ENCODE results near the gene ATP6AP1. TPM values are rescaled to one million over a fixed set of nuclear protein-coding genes. Genes with fewer than 3 reads are reported as not detected.

The ATP6AP1 gene
- total and polyA plus RNA-seq, 9 of the 15 experiments (the other 6 are each of a cell fraction or from before 2014, with no cell fraction given): 8.3 to 90.5 (median 52.9) TPM

DNA sequence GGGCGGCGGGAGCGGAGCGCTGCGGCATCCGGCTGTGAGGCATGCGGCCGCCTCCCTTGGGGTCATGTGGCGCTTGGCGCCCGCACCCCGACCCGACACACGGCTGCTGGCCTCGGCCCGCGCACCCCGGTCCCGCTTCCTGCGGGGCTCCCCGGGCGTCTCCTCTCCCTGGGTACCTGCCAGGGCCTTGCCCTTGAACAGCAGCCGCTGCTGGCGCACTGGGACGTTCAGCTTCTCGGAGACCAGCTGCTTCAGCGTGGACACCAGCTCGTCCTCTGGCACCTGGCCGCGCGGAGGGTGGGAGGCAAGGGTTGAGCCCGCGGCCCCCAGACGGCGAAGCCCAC, 57.5 kb downstream of the ATP6AP1 start (continued):
- no peak for TF ChIP-seq NUFIP1 (IDR thresholded peaks at IDR 0.05; ENCODE audit: partially characterized antibody)
- no peak for TF ChIP-seq RBM22 (IDR thresholded peaks at IDR 0.05; ENCODE audit: low read depth, low read length, poor library complexity, severe bottlenecking)
- TF ChIP-seq MYNN (IDR thresholded peaks at IDR 0.05): no peak
- TF ChIP-seq MYNN (CRISPR knock-in tag; IDR thresholded peaks at IDR 0.05): no peak
- TF ChIP-seq ZNF668 (CRISPR knock-in tag; IDR thresholded peaks at IDR 0.05): no peak
- TF ChIP-seq, protein P1, sequence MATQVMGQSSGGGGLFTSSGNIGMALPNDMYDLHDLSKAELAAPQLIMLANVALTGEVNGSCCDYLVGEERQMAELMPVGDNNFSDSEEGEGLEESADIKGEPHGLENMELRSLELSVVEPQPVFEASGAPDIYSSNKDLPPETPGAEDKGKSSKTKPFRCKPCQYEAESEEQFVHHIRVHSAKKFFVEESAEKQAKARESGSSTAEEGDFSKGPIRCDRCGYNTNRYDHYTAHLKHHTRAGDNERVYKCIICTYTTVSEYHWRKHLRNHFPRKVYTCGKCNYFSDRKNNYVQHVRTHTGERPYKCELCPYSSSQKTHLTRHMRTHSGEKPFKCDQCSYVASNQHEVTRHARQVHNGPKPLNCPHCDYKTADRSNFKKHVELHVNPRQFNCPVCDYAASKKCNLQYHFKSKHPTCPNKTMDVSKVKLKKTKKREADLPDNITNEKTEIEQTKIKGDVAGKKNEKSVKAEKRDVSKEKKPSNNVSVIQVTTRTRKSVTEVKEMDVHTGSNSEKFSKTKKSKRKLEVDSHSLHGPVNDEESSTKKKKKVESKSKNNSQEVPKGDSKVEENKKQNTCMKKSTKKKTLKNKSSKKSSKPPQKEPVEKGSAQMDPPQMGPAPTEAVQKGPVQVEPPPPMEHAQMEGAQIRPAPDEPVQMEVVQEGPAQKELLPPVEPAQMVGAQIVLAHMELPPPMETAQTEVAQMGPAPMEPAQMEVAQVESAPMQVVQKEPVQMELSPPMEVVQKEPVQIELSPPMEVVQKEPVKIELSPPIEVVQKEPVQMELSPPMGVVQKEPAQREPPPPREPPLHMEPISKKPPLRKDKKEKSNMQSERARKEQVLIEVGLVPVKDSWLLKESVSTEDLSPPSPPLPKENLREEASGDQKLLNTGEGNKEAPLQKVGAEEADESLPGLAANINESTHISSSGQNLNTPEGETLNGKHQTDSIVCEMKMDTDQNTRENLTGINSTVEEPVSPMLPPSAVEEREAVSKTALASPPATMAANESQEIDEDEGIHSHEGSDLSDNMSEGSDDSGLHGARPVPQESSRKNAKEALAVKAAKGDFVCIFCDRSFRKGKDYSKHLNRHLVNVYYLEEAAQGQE (IDR thresholded peaks at IDR 0.05; ENCODE audit: borderline replicate concordance): no peak
- TF ChIP-seq, protein P1 (CRISPR knock-in tag; IDR thresholded peaks at IDR 0.05; ENCODE audit: low read depth): 0 out of 2 replicates have a peak, but pooled peaks have one; percentile 22
- TF ChIP-seq HDAC2 (IDR thresholded peaks at IDR 0.05): no peak
- no peak for TF ChIP-seq ZNF165 (CRISPR knock-in tag; IDR thresholded peaks at IDR 0.05; ENCODE audit: borderline replicate concordance)
- no peak for TF ChIP-seq ZNF79 (CRISPR knock-in tag; IDR thresholded peaks at IDR 0.05; ENCODE audit: low read depth)
- TF ChIP-seq, protein P2, sequence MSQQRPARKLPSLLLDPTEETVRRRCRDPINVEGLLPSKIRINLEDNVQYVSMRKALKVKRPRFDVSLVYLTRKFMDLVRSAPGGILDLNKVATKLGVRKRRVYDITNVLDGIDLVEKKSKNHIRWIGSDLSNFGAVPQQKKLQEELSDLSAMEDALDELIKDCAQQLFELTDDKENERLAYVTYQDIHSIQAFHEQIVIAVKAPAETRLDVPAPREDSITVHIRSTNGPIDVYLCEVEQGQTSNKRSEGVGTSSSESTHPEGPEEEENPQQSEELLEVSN (IDR thresholded peaks at IDR 0.05; ENCODE audit: borderline replicate concordance in 1 of 2, extremely low read depth in 1 of 2, insufficient read depth in 1 of 2, insufficient read length in 1 of 2, low read depth in 1 of 2, low read length in 1 of 2, poor library complexity in 1 of 2, severe bottlenecking in 1 of 2): peak; percentile 87 to 98
- no peak for TF ChIP-seq SRSF7 (optimal IDR thresholded peaks at IDR 0.05; ENCODE audit: low read depth, low read length)
- no peak for TF ChIP-seq MTF1 (CRISPR knock-in tag; IDR thresholded peaks at IDR 0.05; ENCODE audit: borderline replicate concordance)
- TF ChIP-seq SOX6 (IDR thresholded peaks at IDR 0.05): no peak
- peak; percentile 93 for TF ChIP-seq L3MBTL2 (IDR thresholded peaks at IDR 0.05)
- TF ChIP-seq CHD1 (IDR thresholded peaks at IDR 0.05; ENCODE audit: low read length): peak; percentile 80
- TF ChIP-seq, protein P3, sequence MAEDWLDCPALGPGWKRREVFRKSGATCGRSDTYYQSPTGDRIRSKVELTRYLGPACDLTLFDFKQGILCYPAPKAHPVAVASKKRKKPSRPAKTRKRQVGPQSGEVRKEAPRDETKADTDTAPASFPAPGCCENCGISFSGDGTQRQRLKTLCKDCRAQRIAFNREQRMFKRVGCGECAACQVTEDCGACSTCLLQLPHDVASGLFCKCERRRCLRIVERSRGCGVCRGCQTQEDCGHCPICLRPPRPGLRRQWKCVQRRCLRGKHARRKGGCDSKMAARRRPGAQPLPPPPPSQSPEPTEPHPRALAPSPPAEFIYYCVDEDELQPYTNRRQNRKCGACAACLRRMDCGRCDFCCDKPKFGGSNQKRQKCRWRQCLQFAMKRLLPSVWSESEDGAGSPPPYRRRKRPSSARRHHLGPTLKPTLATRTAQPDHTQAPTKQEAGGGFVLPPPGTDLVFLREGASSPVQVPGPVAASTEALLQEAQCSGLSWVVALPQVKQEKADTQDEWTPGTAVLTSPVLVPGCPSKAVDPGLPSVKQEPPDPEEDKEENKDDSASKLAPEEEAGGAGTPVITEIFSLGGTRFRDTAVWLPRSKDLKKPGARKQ (CRISPR knock-in tag; IDR thresholded peaks at IDR 0.05): no peak
- no peak for TF ChIP-seq ZNF311 (CRISPR knock-in tag; IDR thresholded peaks at IDR 0.05)
- TF ChIP-seq ZNF174 (CRISPR knock-in tag; IDR thresholded peaks at IDR 0.05): no peak
- no peak for TF ChIP-seq JUND (IDR thresholded peaks at IDR 0.05; ENCODE audit: borderline replicate concordance, low read depth, low read length)
- TF ChIP-seq JUND (tag; IDR thresholded peaks at IDR 0.05; ENCODE audit: borderline replicate concordance, low read depth, low read length): no peak

All from K562 (cell line).